Measurements from ENCODE around the gene VEPH1.

VEPH1 gene

DNA sequence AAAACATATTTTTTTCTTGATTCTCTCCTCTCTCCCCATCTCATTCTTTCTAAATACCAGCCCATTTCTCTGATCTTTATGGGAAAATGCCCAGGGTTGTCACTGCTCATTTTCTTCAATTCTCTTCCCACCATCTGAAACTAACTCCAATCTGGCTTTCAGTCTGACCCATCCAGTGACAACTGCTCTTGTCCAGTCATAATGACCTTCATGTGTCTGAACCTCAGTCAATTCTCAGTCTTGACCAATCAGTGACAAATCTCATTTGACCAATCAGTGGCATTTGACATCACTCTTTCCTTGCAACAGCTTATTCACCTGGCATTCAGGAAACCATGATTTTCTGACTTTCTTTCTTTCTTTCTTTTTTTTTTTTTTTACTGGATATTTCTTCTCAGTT, 15.1 kb downstream of the VEPH1 start:
- H3K4me3 ChIP-seq (ENCODE audit: low read depth, low read length) = no peak overlapping the region
- in situ Hi-C loops (cut with HindIII; ENCODE audit: low sequenced_read_pairs) = no loop called here
- DNase-seq (ENCODE audit: low read depth, low spot score) = no peak
- TF ChIP-seq, protein P1, sequence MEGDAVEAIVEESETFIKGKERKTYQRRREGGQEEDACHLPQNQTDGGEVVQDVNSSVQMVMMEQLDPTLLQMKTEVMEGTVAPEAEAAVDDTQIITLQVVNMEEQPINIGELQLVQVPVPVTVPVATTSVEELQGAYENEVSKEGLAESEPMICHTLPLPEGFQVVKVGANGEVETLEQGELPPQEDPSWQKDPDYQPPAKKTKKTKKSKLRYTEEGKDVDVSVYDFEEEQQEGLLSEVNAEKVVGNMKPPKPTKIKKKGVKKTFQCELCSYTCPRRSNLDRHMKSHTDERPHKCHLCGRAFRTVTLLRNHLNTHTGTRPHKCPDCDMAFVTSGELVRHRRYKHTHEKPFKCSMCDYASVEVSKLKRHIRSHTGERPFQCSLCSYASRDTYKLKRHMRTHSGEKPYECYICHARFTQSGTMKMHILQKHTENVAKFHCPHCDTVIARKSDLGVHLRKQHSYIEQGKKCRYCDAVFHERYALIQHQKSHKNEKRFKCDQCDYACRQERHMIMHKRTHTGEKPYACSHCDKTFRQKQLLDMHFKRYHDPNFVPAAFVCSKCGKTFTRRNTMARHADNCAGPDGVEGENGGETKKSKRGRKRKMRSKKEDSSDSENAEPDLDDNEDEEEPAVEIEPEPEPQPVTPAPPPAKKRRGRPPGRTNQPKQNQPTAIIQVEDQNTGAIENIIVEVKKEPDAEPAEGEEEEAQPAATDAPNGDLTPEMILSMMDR (IDR thresholded peaks at IDR 0.05; ENCODE audit: low read depth, low read length) = no peak

DNA sequence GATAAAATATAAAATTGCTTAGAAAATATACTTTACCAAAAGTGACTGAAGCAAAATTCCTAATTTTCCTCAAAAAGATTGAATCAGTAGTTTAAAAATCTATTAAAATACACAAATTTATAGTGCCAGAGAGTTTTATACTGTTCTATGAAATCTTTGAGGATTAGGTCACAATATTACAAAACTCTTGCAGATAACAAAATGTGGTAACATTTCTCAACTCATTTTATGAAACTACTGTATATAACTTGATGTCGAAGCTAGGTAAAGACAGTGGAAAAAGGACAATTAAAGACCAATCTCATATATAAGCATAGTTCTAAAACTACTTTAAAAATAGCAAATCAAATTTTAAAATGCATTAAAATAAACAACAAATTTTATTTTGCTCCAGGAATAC, 15.9 kb downstream of the VEPH1 start:
- TF ChIP-seq, protein P1 (IDR thresholded peaks at IDR 0.05; ENCODE audit: low read depth, low read length) = no peak
- no peak for DNase-seq (ENCODE audit: low read depth, low spot score)
- no peak overlapping the region for H3K4me3 ChIP-seq (ENCODE audit: low read depth, low read length)
- in situ Hi-C loops (cut with HindIII; ENCODE audit: low sequenced_read_pairs) = no loop called here

DNA sequence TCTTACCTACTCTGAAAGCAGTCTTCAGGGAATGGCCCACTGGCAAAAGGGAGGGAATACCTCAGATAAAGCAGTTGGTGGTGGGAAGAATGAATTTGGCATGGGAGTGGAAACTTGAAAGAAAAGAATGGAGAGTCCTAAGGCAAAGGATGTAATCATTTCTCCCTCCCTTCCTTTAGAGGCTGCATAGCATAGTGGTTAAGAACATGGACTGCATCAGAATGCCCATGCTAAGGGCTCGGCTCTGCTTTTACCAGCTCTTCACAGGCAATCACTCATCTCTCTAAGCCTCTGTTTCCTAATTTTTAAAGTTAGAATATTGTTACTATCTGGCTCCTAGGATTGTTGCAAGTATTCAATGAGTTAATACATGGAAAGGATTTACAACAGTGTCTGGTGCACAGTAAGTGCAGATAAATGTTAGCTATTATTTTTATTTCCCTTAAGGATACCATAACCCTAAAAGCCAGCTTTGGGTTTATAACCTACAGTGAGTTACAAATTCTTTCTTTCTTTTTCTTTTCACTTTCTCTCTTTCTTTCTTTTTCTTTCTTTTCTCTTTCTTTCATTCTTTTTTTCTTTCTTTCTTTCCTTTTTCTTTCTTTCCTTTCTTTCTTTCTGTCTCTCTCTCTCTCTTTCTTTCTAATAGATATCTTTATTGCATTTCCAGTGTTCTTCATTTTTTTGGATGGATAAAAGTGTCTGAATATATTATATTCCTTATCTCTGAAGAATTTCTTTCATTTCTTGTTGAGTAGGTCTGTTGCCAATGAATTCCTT, 23.6 kb downstream of the VEPH1 start:
- DNase-seq (ENCODE audit: low read depth, low spot score) = no peak
- in situ Hi-C loops (cut with HindIII; ENCODE audit: low sequenced_read_pairs) = no loop called here
- TF ChIP-seq, protein P1 (IDR thresholded peaks at IDR 0.05; ENCODE audit: low read depth, low read length) = no peak
- no peak overlapping the region for H3K4me3 ChIP-seq (ENCODE audit: low read depth, low read length)

DNA sequence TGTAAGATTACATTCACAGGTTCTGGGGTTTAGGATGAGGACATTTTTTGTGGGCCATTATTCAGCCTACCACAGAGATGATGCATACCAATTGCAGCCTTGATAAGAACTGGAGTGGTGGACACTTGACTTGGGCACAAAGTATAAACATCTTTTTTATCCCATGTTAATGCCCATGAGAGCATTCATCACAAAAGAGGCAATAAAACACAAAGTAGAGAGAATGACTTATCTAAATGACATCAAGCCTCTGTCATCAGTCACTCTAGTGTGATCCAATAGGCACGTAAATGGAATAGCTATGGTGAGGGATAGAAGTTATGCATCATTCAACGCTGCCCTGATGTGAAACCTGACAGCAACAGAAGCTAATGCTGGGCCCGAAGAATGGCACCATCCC, 25.8 kb downstream of the VEPH1 start:
- TF ChIP-seq, protein P1 (IDR thresholded peaks at IDR 0.05; ENCODE audit: low read depth, low read length) = no peak
- DNase-seq (ENCODE audit: low read depth, low spot score) = no peak
- H3K4me3 ChIP-seq (ENCODE audit: low read depth, low read length) = no peak overlapping the region
- in situ Hi-C loops (cut with HindIII; ENCODE audit: low sequenced_read_pairs) = no loop called here

DNA sequence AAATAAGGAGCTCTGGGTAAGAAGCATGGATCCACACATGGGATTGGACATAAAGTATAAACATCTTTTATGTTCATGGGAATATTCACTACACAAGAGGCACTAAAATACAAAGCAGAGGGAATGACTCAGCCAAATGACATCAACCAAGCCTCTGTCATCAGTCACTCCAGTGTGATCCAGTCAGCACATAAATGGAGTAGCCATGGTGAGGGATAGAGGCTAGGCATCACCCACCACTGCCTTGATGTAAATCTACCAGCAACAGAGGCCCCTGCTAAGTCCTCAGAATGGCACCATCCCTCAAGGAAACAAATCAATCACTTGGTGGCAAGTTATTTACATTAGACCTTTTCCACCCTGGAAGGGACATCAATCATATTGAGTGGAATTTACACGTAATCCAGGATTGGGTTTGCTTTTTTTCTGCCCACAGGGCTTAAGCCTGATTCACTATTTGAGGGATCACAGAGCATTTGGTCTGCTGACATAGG, 27.2 kb downstream of the VEPH1 start:
- in situ Hi-C loops (cut with HindIII; ENCODE audit: low sequenced_read_pairs) = no loop called here
- DNase-seq (ENCODE audit: low read depth, low spot score) = peak; percentile 77
- TF ChIP-seq, protein P1 (IDR thresholded peaks at IDR 0.05; ENCODE audit: low read depth, low read length) = no peak
- H3K4me3 ChIP-seq (ENCODE audit: low read depth, low read length) = no peak overlapping the region

DNA sequence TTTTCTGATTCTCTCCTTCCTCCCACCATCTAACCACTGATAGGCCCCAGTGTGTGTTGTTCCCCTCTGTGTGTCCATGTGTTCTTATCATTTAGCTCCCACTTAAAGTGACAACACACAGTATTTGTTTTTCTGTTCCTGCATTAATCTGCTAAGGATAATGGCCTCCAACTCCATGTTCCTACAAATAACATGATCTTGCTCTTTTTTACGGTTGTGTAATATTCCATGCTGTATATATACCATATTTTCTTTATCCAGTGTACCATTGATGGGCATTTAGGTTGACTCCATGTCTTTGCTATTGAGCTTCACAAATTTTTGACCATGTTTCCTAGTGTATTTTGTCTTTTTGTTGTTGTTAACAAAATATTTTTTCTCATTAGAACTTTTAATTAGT, 30.6 kb downstream of the VEPH1 start:
- H3K4me3 ChIP-seq (ENCODE audit: low read depth, low read length) = no peak overlapping the region
- TF ChIP-seq, protein P1 (IDR thresholded peaks at IDR 0.05; ENCODE audit: low read depth, low read length) = no peak
- in situ Hi-C loops (cut with HindIII; ENCODE audit: low sequenced_read_pairs) = no loop called here
- DNase-seq (ENCODE audit: low read depth, low spot score) = no peak

All from astrocyte of the spinal cord (primary cell).